T-helper 2 cell (primary cell): Measurements from ENCODE around the gene POP4.
"Not testable (repeated sequence)": the region's sequence is repeated elsewhere in the genome, so short reads cannot be mapped to it uniquely, and the experiment has no call there.

Experiments used
- DNase-seq, 5 experiments: peaks; one replicate each; pipeline versions ENCODE4 v3.0.0 to v3.0.0-alpha.2; 2012 to 2022
- total RNA-seq, 2 donors: gene quantifications; one replicate each; lab custom pipeline; 2026; lab: John Stamatoyannopoulos, UW

The POP4 gene, protein sequence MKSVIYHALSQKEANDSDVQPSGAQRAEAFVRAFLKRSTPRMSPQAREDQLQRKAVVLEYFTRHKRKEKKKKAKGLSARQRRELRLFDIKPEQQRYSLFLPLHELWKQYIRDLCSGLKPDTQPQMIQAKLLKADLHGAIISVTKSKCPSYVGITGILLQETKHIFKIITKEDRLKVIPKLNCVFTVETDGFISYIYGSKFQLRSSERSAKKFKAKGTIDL
- 15.9 to 22.2 reads per million in 2 donors for total RNA-seq

DNA sequence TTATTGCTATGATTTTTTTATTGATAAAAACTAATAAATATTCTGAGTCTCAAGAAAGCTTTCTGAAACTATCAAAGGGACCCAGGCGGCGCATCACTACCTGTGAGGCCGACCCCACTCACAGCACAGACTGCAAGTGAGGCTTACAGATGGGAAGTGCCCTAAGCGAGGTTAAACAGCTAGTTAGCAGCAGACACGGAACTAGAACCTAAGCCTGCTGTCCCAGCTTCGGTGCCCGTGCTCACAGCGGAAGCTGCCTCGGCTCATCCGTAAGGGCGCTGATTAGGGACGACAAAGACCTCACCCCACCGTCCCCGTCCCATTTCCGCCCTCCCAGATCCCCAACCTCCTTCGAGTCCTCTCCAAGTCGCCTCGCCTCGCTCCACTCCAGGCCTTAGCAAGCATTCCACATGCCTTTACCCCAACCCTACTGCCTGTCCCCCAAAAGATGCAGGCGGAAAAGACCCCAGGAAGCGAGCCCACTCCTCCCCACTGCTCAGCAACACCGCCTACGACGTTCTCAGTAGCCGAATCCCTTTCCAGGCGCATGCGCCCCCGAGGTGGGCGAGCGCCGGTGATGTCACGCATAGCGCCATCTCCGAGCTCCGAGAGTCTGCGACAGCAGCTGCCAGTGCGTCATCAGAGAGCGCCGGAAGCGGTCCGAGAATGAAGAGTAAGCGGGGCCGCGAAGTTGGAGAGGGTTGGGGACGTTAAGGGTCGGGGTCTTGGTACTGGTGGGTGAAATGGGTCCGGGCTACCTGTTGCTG, at the start of gene POP4:
Gene POP4 (plus strand): TSS at position 631 of the 767 bp plus-strand sequence. CDS start 36 bp downstream, at position 667.
- DNase-seq, result peak; percentile 91 to 98 (median 97)

DNA sequence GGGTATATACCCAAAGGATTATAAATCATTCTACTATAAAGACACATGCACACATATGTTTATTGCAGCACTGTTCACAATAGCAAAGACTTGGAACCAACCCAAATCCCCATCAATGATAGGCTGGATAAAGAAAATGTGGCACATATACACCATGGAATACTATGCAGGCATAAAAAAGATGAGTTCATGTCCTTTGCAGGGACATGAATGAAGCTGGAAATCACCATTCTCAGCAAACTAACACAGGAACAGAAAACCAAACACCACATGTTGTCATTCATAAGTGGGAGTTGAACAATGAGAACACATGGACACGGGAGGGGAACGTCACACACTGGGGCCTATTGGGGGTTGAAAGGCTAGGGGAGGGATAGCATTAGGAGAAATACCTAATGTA, 47.0 kb upstream of the POP4 start:
- not testable (repeated sequence) for DNase-seq

DNA sequence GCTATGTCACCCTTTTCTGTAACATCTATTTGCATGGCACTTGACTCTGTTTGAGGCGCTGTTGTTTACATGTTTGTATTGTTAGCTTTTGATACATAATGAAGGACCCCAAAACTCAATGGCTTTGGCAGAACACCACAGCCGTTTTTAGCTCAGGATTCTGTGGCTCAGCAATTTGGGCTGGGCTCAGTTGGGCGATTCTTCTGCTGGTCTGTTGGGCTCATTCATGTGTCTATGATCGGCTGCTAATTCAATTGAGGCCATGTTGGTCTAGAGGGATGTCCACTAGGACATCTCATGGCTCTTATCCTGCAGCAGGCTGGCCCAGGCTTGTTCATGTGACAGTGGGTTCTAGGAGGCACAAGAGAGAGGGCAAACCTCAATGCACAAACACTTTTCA, 46.3 kb upstream of the POP4 start:
- no peak for DNase-seq

DNA sequence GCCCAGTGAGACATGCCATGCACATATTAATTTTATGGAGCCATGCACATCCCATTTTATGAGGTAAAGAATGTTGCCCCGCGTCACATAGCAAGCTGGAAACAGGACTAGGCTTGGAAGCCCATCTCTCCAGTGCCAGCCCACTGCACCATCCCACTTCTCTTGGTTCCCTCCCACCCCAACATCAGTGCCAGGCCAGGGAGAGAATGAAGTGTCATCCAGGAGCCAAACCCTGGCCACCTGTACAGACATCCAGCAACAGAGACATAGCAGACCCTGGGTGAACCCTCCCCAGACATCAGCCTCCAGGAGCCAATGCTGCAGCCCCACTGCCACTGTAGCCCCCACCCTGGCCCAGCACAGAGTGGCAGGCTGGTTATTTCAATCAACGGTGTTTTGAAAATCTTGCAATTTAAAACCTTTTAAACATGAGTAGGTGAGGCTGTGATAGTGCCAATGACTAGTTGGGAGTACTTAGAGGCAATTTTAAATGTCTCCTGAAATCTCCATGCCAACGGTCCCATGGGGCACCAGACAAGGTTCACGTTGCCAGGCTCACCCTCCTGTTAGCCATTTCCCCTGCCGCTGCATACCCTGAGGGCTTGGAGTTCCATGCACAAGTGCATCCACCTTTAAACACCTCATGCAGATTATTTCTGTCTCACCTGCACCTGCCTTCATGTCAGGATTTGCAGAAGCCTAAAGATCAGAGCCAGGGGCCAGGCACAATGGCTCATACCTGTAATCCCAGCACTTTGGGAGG, 45.6 kb upstream of the POP4 start:
- no peak for DNase-seq

DNA sequence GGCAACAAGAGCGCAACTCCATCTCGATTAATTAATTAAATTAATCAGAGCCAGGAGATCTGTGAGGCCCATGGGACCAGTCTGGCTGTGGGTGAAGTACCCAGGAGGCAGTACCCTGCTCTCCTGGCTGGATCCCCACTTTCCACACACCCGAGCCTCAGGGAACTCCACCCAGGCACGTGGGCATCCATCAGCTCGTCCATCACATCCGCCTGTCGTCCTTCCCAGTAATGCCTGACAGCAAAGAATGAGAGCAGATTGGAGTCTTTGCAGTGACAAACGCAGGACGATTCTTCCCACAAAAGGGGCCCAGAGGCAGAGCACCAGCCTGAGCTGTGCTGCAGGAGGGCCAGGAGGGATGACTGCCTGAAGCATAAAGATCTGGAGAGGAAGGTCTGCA, 44.5 kb upstream of the POP4 start:
- no peak for DNase-seq

DNA sequence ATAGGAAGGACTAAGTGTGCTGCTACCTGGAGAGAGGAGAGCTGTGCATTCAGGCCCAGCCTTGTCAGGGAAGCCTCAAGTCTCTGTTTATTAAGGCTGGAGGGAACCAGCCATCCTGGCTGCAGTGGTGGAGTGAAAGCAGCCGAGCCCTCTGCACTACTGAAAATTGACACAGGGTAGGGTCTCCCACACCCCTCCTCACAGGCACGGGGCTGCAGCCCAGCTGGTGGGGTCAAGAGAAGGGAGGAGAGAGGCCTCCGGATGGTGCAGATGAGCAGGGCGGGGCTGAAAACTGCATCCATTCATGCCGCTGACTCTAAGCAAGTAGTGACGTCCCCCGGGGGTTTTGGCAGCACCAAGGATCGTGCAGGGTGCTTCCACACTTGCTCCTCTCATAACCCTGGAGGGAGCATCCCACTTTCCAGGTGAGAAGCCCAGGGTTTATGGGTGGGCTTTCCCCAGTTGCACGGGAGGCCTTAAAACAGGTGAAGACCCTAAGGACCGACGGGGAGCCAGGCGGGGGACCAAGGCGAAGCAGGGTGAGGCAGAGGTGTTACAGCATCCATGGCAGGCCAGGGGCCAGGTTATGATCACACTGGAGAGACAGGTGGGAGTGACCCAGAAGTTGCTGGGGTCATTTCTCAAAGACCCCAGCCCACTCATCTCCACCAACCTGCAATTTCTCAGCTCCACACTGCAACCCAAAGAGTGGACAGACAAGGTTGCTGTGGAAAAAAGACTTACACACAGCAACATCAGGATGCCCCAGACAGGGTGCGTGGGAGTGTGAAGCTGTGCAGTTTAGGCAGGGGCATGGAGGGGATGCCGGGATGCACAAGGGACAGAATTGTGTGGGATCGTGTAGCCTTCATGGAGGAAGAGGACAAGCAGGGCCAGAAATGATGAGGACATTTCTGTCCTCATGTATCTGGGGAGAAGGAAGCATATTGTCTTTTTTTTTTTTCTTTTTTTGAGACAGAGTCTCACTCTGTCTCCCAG, 43.5 kb upstream of the POP4 start:
- DNase-seq, result no peak

DNA sequence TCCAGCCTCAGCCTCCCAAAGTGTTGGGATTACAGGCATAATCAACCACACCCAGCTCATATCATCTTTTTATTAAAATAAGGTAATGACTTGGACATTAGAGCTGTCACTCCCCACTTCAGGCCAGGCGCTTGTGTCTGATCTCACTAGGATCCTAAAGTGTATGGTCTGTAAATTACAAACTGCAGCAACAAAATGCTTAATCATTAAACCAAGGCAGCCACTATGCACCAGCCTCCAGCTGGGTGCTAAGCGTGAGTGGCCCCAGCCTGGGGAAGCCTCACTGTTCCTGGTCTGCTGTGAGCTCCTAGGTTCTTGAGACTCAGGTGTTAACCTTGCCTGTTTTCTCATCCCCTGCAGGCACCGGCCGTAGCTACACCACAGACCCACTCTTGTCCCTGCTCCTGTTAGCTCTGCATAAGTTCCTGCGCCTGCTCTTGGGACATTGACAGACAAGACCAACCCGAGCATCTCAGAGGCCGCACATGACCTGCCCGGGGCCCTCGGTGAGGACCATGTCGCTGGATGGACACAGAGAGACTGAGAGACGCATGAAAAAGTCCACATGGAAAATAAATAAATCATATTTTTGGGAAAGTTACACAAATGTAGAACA, 42.5 kb upstream of the POP4 start:
- no peak for DNase-seq

DNA sequence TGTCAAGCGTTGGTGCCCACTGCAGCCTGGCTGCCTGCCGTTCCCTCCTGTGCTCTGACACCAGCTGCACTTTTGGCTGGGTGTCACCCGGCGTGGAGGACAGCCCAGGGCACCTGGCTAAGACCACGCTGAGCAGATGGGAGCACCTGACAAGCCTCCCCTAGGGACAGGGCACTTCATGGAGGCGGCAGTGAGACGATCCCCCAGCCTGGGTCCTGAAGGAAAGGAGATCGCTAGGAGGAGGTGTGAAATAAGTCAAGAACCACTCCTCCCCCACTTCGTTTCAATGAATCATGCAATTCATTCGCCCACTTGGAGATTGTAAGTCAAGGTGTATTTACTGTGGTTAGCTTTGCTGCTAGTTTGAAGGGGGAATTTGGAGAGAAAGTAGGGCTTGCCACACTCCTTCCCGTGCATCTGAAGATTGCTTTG, 41.5 kb upstream of the POP4 start:
- DNase-seq, result no peak

DNA sequence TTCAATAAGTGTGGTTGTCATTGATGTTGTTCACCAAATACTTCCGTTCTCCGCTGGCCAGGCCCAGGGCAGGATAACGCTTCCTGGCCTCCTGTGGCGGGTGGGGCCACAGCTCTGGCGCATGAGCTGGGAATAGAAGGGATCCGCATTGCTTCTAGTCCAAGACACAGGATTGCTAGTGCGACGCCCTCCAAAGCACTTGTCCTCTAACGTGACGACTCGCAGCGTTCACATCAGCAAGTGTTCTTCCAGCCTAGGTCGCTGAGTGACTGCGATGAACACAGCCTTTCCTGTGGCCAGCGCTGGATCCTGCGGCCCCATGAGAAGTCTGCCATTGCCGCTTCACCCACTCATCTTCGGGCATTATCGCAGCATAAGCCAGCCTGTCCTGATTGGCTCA, 40.9 kb upstream of the POP4 start:
- DNase-seq, result no peak

DNA sequence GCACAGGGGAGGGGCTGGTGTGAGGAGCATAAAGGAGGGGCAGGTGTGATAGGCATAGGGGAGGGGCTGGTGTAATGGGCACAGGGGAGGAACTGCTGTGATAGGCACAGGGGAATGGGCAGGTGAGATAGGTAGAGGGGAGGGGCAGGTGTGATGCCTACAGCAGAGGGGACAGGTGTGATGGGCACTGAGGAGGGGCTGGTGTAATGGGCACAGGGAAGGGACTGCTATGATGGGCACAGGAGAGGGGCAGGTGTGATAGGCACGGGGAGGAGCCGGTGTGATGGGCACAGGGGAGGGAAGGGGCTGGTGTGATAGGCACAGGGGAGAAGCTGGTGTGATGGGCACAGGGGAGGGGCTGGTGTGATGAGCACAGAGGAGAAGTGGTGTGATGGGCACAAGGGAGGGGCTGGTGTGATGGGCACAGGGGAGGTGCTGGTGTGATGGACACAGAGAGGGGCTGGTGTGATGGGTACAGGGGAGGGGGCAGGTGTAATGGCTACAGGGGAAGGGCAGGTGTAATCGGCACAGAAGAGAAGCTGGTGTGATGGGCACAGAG, 39.5 kb upstream of the POP4 start:
- DNase-seq, result no peak

DNA sequence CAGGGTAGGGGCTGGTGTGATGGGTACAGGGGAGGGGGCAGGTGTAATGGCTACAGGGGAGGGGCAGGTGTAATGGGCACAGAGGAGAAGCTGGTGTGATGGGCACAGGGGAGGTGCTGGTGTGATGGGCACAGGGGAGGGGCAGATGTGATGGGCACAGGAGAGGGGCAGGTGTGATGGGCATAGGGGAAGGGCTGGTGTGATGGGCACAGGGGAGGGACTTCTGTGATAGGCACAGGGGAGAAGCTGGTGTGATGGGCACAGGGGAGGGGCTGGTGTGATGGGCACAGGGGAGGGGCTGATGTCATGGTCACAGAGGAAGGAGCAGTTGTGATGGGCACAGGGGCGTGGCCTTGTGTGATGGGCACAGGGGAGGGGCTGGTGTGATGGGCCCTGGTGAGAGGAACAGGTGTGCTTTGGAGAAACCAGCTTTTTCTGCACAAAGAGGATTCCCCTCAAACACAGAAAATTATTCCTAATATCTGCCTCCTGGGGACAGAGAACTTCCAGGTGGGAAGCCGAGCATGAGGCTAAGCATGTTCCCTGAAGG, 38.6 kb upstream of the POP4 start:
- no peak for DNase-seq

DNA sequence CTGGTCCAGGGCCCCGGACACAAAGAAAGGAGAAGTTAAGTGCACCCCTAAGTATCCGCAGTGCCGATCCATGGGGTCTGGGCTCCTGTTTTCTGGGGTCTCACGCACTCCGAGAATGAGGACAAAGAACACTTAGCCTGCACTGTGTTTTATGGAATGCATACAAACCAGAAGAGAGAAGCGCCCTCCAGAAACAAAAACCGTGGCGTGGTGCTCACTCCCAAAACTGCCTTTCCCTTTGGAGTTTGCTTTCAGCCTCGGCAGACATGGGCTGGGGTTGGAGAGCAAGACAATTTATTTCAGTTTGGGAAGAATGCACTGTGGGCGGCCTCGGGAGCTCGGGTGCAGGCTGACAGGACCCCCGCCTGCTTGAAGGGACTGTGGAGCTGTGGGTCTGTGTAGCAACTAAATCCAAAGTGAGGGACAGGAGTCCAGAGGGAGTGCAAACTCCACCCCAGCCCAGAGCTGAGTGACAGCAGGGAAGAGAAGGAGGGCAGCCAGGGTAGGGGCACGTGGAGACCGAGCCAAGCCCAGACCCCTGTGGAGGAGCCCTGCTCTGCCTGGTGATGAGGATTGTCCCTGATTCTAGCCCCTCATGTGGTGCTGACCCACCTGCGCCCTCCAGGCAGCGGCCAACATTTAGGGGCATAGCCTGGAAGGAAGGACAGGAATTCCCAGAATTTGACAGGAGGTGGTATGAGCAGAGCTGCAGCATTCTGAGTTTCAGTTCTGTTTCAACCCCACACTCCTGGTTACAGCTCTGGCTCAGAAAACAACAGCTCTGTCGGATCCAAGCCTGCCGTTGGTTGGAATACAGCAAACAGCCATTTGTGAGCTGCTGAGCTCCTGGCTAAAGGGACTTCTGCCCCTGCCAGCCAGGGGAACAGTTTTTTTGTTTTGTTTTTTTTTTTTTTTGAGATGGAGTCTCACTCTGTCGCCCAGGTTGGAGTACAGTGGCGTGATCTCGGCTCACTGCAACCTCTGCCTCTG, 37.8 kb upstream of the POP4 start:
- DNase-seq, result no peak

DNA sequence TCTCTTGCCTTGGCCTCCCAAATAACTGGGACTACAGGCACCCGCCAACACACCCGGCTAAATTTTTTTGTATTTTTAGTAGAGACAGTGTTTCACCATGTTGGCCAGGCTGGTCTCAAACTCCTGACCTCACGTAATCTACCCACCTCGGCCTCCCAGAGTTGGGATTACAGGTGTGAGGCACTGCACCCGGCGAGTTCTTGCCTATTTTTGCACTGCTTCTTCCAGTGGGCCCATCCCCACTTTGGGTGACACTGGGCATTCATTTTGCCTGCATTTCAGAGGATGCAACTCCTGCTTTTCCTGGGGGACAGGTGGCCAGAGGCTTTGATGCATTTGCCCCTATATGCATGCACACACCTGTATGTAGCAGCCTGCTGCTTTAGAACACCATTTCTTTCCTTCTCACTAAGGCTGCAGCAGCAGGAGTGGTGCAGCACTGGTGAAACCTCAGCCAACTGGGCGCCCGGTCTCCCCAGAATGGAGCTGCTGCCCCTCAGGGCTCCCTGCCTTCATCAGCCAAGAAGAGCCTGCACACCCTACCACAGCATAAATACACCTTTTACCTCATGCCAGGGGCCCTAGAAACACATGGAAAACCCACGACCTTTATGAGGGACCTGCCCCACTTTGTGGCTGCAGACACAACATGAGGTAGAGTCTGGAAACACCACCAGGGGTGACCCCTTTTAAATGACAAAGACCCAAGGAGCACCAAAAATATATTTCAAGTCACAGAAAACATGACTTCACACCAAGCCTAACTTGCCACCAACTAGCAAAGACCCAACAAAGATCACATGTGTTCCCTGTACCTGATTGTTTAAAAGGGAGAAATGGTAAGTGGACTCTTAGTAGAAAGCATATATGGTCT, 36.8 kb upstream of the POP4 start:
- no peak for DNase-seq

DNA sequence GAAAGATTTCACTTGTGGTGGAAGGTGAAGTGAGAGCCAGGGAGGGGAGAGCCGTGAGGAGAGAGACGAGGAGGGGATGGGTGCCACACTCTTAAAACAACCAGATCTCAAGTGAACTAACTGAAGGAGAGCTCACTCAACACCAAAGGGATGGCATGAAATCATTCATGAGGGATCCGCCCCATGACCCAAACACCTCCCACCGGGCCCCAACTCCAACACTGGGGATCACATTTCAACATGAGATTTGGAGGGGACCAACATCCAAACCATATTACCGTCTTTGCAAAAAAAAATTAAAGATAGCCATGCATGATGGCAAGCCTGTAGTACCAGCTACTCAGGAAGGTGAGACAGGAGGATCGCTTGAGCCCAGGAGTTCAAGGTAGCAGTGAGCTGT, 34.9 kb upstream of the POP4 start:
- no peak for DNase-seq

DNA sequence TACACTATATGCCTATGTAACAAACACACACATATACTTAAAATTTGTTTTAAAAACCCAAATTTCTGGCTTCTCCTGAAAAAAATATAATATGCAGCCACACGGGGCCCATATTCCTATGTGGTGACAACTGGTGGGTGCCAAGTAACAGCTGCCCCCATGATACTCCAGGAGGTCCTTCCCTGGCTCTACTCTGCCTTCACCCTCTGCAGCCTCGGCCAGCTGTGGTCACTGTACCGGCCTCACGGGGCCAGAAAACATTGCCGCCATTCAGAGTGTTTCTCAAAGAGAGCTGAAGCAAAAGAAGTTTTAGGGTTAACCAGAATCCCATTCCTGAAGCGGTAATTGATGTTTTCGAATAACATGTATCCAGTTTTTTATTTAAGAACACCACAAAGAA, 32.6 kb upstream of the POP4 start:
- DNase-seq, result no peak

DNA sequence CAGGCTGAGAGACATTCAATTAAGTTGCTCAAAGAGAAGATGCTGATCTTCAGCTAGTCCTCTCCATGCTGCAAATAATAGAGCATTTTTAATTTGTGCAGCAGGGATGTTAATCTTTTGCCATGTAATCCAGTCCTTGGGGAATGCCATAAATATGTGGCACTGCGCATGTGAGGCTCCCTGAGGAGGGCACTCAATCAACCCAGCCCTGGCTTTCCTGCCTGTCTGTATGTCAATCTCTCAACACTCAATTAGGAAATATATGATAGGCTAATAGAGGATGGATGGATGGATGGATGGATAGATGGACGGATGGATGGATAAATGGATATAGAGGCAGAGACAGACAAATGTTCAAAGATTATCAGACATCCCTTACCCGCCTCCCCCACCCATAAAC, 31.6 kb upstream of the POP4 start:
- no peak for DNase-seq

DNA sequence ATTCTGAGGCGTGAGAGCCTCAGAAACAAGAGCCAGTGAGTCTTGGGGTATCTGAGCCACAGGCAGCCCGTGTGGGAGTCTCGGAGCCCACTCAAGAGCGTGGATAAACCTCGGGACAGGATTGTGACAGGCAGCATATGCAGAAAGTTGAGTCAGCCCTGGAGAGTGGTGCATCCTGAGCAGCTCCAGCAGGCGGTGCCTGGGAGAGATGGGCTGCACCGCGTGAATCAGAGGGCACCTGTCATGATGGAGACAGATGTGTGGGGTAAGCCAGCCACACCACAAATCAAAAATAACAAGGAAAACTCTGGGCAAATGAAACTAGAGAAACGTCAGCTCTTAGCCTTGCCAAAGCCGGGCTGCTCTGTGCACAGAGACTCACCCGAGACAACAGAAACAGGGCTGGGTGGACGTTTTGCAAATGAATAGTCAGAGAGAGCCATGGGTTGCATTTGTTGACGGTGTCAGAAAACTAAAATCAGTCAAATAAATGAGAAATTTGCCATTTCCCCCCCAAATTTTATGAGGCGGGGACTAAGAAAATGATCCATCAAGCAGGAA, 30.0 kb upstream of the POP4 start:
- no peak for DNase-seq
